Mucosa of descending colon (tissue), 3 donors: Measurements from ENCODE around the gene APCDD1L. TPM values are rescaled to one million over a fixed set of nuclear protein-coding genes. Genes with fewer than 3 reads are reported as not detected.

Source experiments
- ATAC-seq: fragments of 200-7000 bp; cut with Tn5 transposase; one replicate; pipeline ENCODE4 v1.9.1; 2020; ENCODE audit warnings: mild to moderate bottlenecking, moderate library complexity
- DNase-seq, 3 donors: peaks; one replicate each; pipeline ENCODE4 v3.0.0-alpha.2; 2020
- H3K36me3 ChIP-seq: fragments of 200-600 bp; one replicate; pipeline ENCODE4 v1.8.0; 2021; ENCODE audit warnings: low read depth, mild to moderate bottlenecking
- H3K4me1 ChIP-seq: fragments of 200-600 bp; one replicate; pipeline ENCODE4 v1.8.0; 2021; ENCODE audit warnings: low read depth, mild to moderate bottlenecking
- H3K4me3 ChIP-seq: fragments of 200-600 bp; one replicate; pipeline ENCODE4 v1.8.0; 2021; ENCODE audit warnings: mild to moderate bottlenecking
- H3K9me3 ChIP-seq: fragments of 200-600 bp; one replicate; pipeline ENCODE4 v1.8.0; 2021; ENCODE audit warnings: mild to moderate bottlenecking
- CTCF ChIP-seq: fragments of 200-600 bp; IDR thresholded peaks from one replicate; pipeline ENCODE4 v1.8.0; 2022; ENCODE audit warnings: antibody characterized with exemption, mild to moderate bottlenecking
- intact Hi-C, 2 donors: fragments of 100-400 bp; cut with DNase I in 1 of 2; cut with micrococcal nuclease in 1 of 2; formaldehyde crosslinking; loops; one replicate each; pipeline versions ENCODE4 v1.11.0 to v1.11.1; 2022; cut with DNase I, micrococcal nuclease
- total RNA-seq, 3 donors: library from RNA; stranded (reverse); fragmentation: NEBNext Ultra II Directional in 2 of 3; extraction: Animal tissue kit (Norgen Biotek cat#: 25700) in 2 of 3; gene quantifications; one replicate each; pipeline versions ENCODE4 v1.2.1 to v1.2.4, GENCODE V29; 2021 to 2023
- donor health status: DM: no; HTN: no; CAD: no; lungs with moderate emphysema.
- donor health status: DM: no; HTN: no; CAD: no.
- donor health status: DM: no; HTN: yes; CAD: no.

APCDD1L gene
- total RNA-seq, 3 donors from 2014 or later = 0.23 to 0.57 (median 0.29) TPM

GRCh38 chr20:58531657-58532056 is 16.5 kb upstream of the APCDD1L start:
- no peak for ATAC-seq
- intact Hi-C loops = no loop called here

GRCh38 chr20:58531063-58531462 is 15.9 kb upstream of the APCDD1L start:
- Histone ChIP-seq H3K4me3 (no peak overlapping the region), H3K4me1 (no peaks in the 10 kb centered on the region), H3K9me3 (peaks cover 30% of the 10 kb centered on the region), H3K36me3 (no peaks in the 10 kb centered on the region)
- no peak for ATAC-seq
- no peak for DNase-seq
- intact Hi-C loops = no loop called here
- TF ChIP-seq CTCF = no peak

More at GRCh38 chr20:58531657-58532056, 16.5 kb upstream of the APCDD1L start:
- H3K9me3 ChIP-seq = peaks cover 24% of the 10 kb centered on the region
- no peaks in the 10 kb centered on the region for H3K4me1 ChIP-seq
- H3K4me3 ChIP-seq = no peak overlapping the region
- no peak for TF ChIP-seq CTCF
- DNase-seq = no peak
- H3K36me3 ChIP-seq = no peaks in the 10 kb centered on the region

- intact Hi-C loops = no loop called here
- ATAC-seq (no peak), DNase-seq (no peak)
- TF ChIP-seq CTCF = no peak
- H3K9me3 ChIP-seq = peaks cover 32% of the 10 kb centered on the region
- H3K36me3 ChIP-seq = no peaks in the 10 kb centered on the region
- H3K4me3 ChIP-seq = no peak overlapping the region
- no peaks in the 10 kb centered on the region for H3K4me1 ChIP-seq
Measured at GRCh38 chr20:58528412-58528811, 13.2 kb upstream of the APCDD1L start.

GRCh38 chr20:58526411-58526810 is 11.2 kb upstream of the APCDD1L start:
- no peak overlapping the region for H3K4me3 ChIP-seq
- intact Hi-C loops = no loop called here
- H3K36me3 ChIP-seq = no peaks in the 10 kb centered on the region
- no peaks in the 10 kb centered on the region for H3K4me1 ChIP-seq
- H3K9me3 ChIP-seq = peaks cover 20% of the 10 kb centered on the region
- TF ChIP-seq CTCF = no peak
- no peak for DNase-seq
- ATAC-seq = no peak

GRCh38 chr20:58524814-58525213 is 9.6 kb upstream of the APCDD1L start:
- no peak for TF ChIP-seq CTCF
- Histone ChIP-seq H3K36me3 (no peaks in the 10 kb centered on the region), H3K9me3 (peaks cover 12% of the 10 kb centered on the region), H3K4me1 (no peaks in the 10 kb centered on the region), H3K4me3 (no peak overlapping the region)
- ATAC-seq = no peak
- DNase-seq = no peak
- intact Hi-C loops = no loop called here

GRCh38 chr20:58523971-58524315 is 8.7 kb upstream of the APCDD1L start:
- no peak for TF ChIP-seq CTCF
- peaks cover 12% of the 10 kb centered on the region for H3K9me3 ChIP-seq
- H3K4me1 ChIP-seq = no peaks in the 10 kb centered on the region
- H3K4me3 ChIP-seq = no peak overlapping the region
- DNase-seq (no peak), ATAC-seq (no peak)
- no peaks in the 10 kb centered on the region for H3K36me3 ChIP-seq
- intact Hi-C loops = no loop called here
